Mesendoderm (in vitro differentiated cells): ENCODE results near the gene RAP2A.

Experiments used
- DNase-seq: peaks from one replicate; pipeline ENCODE4 v3.0.0; 2013
- H2AK5ac ChIP-seq: 2 replicates; pipeline ENCODE4 v1.6.1; 2013; ENCODE audit warnings: low read length, inconsistent platforms
- H2BK120ac ChIP-seq: 2 replicates; pipeline ENCODE4 v1.6.1; 2013; ENCODE audit warnings: low read depth, mild to moderate bottlenecking, low read length, moderate library complexity, mixed read lengths
- H2BK15ac ChIP-seq: replicated peaks from 2 replicates; pipeline ENCODE4 v1.6.1; 2013; ENCODE audit warnings: low read depth, mild to moderate bottlenecking, moderate library complexity
- H2BK5ac ChIP-seq: 2 replicates; pipeline ENCODE4 v1.6.1; 2013; ENCODE audit warnings: low read length, inconsistent platforms
- H3K18ac ChIP-seq: 2 replicates; pipeline ENCODE4 v1.6.1; 2013; ENCODE audit warnings: mild to moderate bottlenecking, low read length, mixed read lengths
- H3K23ac ChIP-seq: one replicate; pipeline ENCODE4 v1.6.1; 2013; ENCODE audit warnings: low read length
- H3K27ac ChIP-seq: 2 replicates; pipeline ENCODE4 v1.5.1; 2013; ENCODE audit warnings: low read depth, mild to moderate bottlenecking, inconsistent platforms, low read length, moderate library complexity
- H3K27me3 ChIP-seq: 2 replicates; pipeline ENCODE4 v1.6.1; 2013; ENCODE audit warnings: low read length, control low read depth, mild to moderate bottlenecking, inconsistent platforms; ENCODE audit not compliant: insufficient read depth, poor library complexity
- H3K36me3 ChIP-seq: 2 replicates; pipeline ENCODE4 v1.6.1; 2013; ENCODE audit warnings: low read length, inconsistent platforms; ENCODE audit not compliant: control insufficient read depth, insufficient read depth
- H3K4ac ChIP-seq: one replicate; pipeline ENCODE4 v1.6.1; 2013; ENCODE audit warnings: low read depth, mild to moderate bottlenecking, low read length, moderate library complexity
- H3K4me1 ChIP-seq: 2 replicates; pipeline ENCODE4 v1.6.1; 2013; ENCODE audit warnings: low read depth, low read length, inconsistent platforms; ENCODE audit not compliant: control insufficient read depth
- H3K4me2 ChIP-seq: 2 replicates; pipeline ENCODE4 v1.6.1; 2013; ENCODE audit warnings: low read length
- H3K4me3 ChIP-seq: 2 replicates; pipeline ENCODE4 v1.5.1; 2013; ENCODE audit warnings: mild to moderate bottlenecking, low read length
- H3K56ac ChIP-seq: one replicate; pipeline ENCODE4 v1.6.1; 2013; ENCODE audit warnings: low read length
- H3K79me1 ChIP-seq: 2 replicates; pipeline ENCODE4 v1.6.1; 2013; ENCODE audit warnings: low read length, inconsistent platforms
- H3K79me2 ChIP-seq: 2 replicates; pipeline ENCODE4 v1.6.1; 2013; ENCODE audit warnings: mild to moderate bottlenecking, low read length; ENCODE audit not compliant: control insufficient read depth, insufficient read depth
- H3K9ac ChIP-seq: 2 replicates; pipeline ENCODE4 v1.6.1; 2013; ENCODE audit warnings: low read length, inconsistent platforms
- H4K5ac ChIP-seq: one replicate; pipeline ENCODE4 v1.6.1; 2013; ENCODE audit warnings: low read length
- H4K8ac ChIP-seq: one replicate; pipeline ENCODE4 v1.6.1; 2013; ENCODE audit warnings: low read depth, mild to moderate bottlenecking, control low read depth, low read length, moderate library complexity
- WGBS: extraction: QIAGEN DNeasy Blood & Tissue Kit; methylation state at CpG from one replicate; pipeline ENCODE4 v1.1.7; 2013; ENCODE audit warnings: low lambda C conversion rate, missing lambda C conversion rate; ENCODE audit not compliant: insufficient coverage; ENCODE audit errors: extremely low coverage; 5-methylcytosine and 5-hydroxymethylcytosine counted together

The RAP2A gene

DNA sequence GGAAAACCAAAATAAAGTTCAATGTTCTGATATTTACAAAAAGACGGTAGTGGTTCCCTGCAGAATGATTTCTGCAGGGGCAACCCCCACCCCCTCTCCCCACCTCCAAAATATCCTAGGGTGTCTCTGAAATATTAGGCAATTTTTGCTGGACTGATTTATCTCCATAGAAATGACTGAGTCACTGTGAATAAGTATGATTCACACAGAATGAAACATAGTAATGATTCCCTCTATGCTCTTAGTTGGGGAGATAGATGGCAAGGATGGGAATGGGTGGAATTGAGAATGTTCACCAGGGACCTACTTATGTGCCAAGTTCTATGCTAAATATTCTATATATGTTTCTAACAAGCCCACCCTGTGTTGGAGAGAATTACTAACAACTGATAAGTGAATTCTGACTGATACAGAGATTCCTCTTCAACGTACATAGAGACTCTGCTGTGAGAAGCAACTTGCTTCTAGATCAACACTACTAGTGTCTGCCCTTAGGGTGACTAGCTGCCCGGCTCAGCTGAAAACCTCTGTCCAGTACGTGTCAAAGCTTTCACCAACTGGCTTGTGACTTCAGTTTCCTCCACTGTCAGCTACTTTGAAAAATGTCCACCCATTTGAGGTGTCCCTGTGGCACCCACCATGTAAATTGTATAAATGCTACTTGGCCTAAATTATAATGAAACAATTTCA is 38.4 kb upstream of the RAP2A start:
- Histone ChIP-seq H3K4me2 (no peak overlapping the region), H4K8ac (no peak overlapping the region), H3K18ac (no peak overlapping the region), H3K4ac (no peak overlapping the region), H2AK5ac (no peak overlapping the region), H2BK120ac (no peak overlapping the region), H3K4me3 (no peak overlapping the region), H3K27ac (no peak overlapping the region), H3K4me1 (no peaks in the 10 kb centered on the region), H2BK5ac (no peak overlapping the region), H3K79me1 (no peaks in the 10 kb centered on the region), H3K9ac (no peak overlapping the region), H3K79me2 (no peaks in the 10 kb centered on the region), H3K36me3 (no peaks in the 10 kb centered on the region), H3K27me3 (no peaks in the 10 kb centered on the region), H3K23ac (no peak overlapping the region), H2BK15ac (no peak overlapping the region), H4K5ac (no peak overlapping the region), H3K56ac (no peak overlapping the region)
- DNase-seq = no peak
- no CpG with 5 or more reads among the region's 4 CpGs for WGBS

DNA sequence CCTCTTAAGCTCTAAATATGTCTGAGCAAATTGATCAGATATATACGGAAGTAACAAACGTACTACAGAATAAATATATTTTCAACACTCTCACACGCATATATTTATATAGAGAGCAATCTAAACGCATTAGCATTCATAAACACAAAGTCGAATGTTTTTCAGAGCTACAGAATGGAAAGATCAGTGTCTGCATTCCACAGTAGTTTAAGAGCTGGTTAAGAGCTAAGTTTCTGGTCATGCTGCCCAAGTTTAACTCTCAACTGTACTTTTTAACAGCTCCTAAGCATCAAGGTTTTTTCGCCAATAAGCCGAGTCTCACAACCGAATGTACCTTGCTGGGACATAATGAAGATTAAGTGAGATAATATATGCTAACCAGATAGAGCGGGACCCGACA is 36.7 kb upstream of the RAP2A start:
- no CpG with 5 or more reads among the region's 10 CpGs for WGBS
- no peak overlapping the region for H3K4me2 ChIP-seq

DNA sequence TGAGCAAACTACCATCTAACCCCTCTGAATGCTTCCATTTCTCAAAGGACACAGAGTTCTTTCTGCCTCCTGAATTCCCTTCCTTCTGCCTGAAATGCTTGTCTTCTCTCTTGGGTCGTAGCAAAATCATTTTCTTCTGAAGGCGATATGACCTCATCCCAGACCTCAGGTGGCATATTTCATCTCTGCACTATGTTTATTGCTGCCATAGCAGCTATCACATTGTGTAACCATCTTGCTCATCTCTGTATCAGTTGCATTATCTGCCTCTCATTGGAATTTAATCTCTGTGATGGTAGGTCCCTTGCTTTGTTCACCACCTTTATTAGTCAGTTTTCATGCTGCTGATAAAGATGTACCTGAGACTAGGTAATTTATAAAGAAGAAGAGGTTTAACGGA is 32.5 kb upstream of the RAP2A start:
- H3K36me3 ChIP-seq = no peaks in the 10 kb centered on the region
- no peak overlapping the region for H3K56ac ChIP-seq
- H4K8ac ChIP-seq = no peak overlapping the region
- WGBS = no CpG with 5 or more reads among the region's 3 CpGs
- no peak overlapping the region for H3K4ac ChIP-seq
- no peak overlapping the region for H3K23ac ChIP-seq
- H2AK5ac ChIP-seq = no peak overlapping the region
- no peak overlapping the region for H3K27ac ChIP-seq
- no peaks in the 10 kb centered on the region for H3K4me1 ChIP-seq
- no peak overlapping the region for H2BK15ac ChIP-seq
- H3K27me3 ChIP-seq = no peaks in the 10 kb centered on the region
- no peak overlapping the region for H3K9ac ChIP-seq
- H3K4me3 ChIP-seq = no peak overlapping the region
- H2BK5ac ChIP-seq = no peak overlapping the region
- H4K5ac ChIP-seq = no peak overlapping the region
- H3K18ac ChIP-seq = no peak overlapping the region
- H3K4me2 ChIP-seq = no peak overlapping the region
- DNase-seq = no peak
- H3K79me2 ChIP-seq = no peaks in the 10 kb centered on the region
- no peaks in the 10 kb centered on the region for H3K79me1 ChIP-seq
- H2BK120ac ChIP-seq = no peak overlapping the region

More for the DNA sequence above, 36.7 kb upstream of the RAP2A start:
- no peak overlapping the region for H2AK5ac ChIP-seq
- no peak overlapping the region for H2BK120ac ChIP-seq
- no peak overlapping the region for H3K18ac ChIP-seq
- no peaks in the 10 kb centered on the region for H3K4me1 ChIP-seq
- no peak overlapping the region for H3K4ac ChIP-seq
- no peak overlapping the region for H2BK15ac ChIP-seq
- no peak overlapping the region for H3K27ac ChIP-seq
- H3K9ac ChIP-seq = no peak overlapping the region
- H4K8ac ChIP-seq = no peak overlapping the region
- no peak overlapping the region for H3K56ac ChIP-seq
- DNase-seq = no peak
- no peak overlapping the region for H3K4me3 ChIP-seq
- H3K27me3 ChIP-seq = no peaks in the 10 kb centered on the region
- no peaks in the 10 kb centered on the region for H3K79me1 ChIP-seq
- no peaks in the 10 kb centered on the region for H3K79me2 ChIP-seq
- no peak overlapping the region for H2BK5ac ChIP-seq
- H4K5ac ChIP-seq = no peak overlapping the region
- H3K23ac ChIP-seq = no peak overlapping the region
- H3K36me3 ChIP-seq = no peaks in the 10 kb centered on the region

DNA sequence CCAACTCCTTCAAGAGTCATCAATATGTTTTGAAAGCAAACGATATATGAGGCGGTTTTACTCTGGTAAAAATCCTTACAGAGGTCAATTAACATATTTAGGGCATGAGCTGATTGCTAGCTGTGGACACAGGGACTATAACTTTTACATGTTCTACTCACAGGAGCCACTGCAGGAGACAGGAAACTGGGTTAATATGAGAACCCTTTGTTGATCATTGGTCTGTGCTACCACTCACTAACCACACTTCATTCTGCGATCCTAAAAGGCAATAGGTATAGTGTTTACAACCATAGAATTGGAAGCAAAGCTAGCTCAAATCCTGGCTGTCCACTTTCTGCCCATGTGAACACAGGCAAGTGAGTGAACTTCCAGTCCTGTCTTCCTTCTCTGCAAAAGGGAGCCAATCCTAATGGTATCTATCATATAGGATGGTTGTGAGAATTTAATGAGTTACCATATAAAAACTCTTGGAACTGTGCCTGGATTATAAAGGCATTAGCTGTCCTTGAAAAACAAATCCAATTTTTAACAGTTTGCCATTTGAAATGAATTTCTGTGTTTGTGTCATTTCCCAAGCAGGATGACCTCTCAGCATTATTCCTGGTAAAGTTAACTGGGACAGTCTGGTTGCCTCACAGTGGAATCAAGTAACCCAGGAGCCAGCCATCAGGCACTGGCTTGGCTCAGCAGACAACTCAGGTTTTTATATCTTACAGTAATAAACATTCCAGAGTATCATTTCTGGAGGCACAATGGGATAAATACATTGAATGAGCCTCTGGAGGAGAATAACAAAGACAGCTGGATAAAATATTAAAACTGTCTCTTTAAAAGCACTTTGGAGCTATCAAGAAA is 29.8 kb upstream of the RAP2A start:
- WGBS = no CpG with 5 or more reads among the region's 3 CpGs
- DNase-seq = no peak

DNA sequence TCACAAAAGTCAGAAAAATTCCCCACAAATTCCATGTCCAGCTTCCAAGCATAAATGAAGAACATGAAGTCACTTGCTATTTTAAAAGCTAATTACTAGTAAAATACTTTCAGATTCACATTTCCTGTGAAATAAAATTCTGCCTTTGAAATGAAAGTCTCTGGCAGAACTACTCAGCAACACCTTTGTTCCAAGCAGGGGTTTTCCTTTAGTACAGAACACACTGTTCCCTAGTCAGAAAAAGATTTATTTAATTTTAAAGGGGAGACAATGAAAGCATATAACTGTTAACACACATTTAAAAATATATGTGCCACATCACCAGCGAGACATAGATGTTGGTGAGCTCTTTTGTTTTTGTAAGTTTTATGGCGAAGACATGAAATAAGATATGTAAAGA is 26.4 kb upstream of the RAP2A start:
- no peak overlapping the region for H3K9ac ChIP-seq
- no peak overlapping the region for H2BK5ac ChIP-seq
- no peak overlapping the region for H4K8ac ChIP-seq
- no peaks in the 10 kb centered on the region for H3K36me3 ChIP-seq
- H2AK5ac ChIP-seq = no peak overlapping the region
- no peaks in the 10 kb centered on the region for H3K79me2 ChIP-seq
- no peak overlapping the region for H2BK120ac ChIP-seq
- no peak overlapping the region for H3K27ac ChIP-seq
- H3K56ac ChIP-seq = no peak overlapping the region
- H3K23ac ChIP-seq = no peak overlapping the region
- no peaks in the 10 kb centered on the region for H3K79me1 ChIP-seq
- H3K4me1 ChIP-seq = no peaks in the 10 kb centered on the region
- WGBS = no CpG with 5 or more reads among the region's 2 CpGs
- no peak overlapping the region for H4K5ac ChIP-seq
- H2BK15ac ChIP-seq = no peak overlapping the region
- H3K4me2 ChIP-seq = no peak overlapping the region
- no peak for DNase-seq
- H3K4ac ChIP-seq = no peak overlapping the region
- H3K27me3 ChIP-seq = no peaks in the 10 kb centered on the region
- H3K18ac ChIP-seq = no peak overlapping the region
- H3K4me3 ChIP-seq = no peak overlapping the region

More for the DNA sequence above, 29.8 kb upstream of the RAP2A start:
- H3K27ac ChIP-seq = no peak overlapping the region
- no peak overlapping the region for H3K4ac ChIP-seq
- H3K4me1 ChIP-seq = no peaks in the 10 kb centered on the region
- H3K79me1 ChIP-seq = no peaks in the 10 kb centered on the region
- no peak overlapping the region for H3K18ac ChIP-seq
- no peak overlapping the region for H3K4me3 ChIP-seq
- no peak overlapping the region for H2AK5ac ChIP-seq
- H3K4me2 ChIP-seq = no peak overlapping the region
- no peak overlapping the region for H2BK120ac ChIP-seq
- no peaks in the 10 kb centered on the region for H3K27me3 ChIP-seq
- H4K8ac ChIP-seq = no peak overlapping the region
- no peaks in the 10 kb centered on the region for H3K36me3 ChIP-seq
- H3K23ac ChIP-seq = no peak overlapping the region
- no peaks in the 10 kb centered on the region for H3K79me2 ChIP-seq
- H3K9ac ChIP-seq = no peak overlapping the region
- no peak overlapping the region for H3K56ac ChIP-seq
- no peak overlapping the region for H2BK15ac ChIP-seq
- no peak overlapping the region for H2BK5ac ChIP-seq
- H4K5ac ChIP-seq = no peak overlapping the region
